Fibroblast of upper back skin (primary cell): ENCODE data around the gene ZNF280B.
"Not testable (repeated sequence)": the region's sequence is repeated elsewhere in the genome, so short reads cannot be mapped to it uniquely, and the experiment has no call there.

Source experiments
- DNase-seq: peaks from one replicate; pipeline ENCODE4 v3.0.0-alpha.2; 2013

Gene ZNF280B

GRCh38 chr22:22506736-22507135 lies 1.8 kb downstream of the ZNF280B start:
- DNase-seq, result no peak

DNA sequence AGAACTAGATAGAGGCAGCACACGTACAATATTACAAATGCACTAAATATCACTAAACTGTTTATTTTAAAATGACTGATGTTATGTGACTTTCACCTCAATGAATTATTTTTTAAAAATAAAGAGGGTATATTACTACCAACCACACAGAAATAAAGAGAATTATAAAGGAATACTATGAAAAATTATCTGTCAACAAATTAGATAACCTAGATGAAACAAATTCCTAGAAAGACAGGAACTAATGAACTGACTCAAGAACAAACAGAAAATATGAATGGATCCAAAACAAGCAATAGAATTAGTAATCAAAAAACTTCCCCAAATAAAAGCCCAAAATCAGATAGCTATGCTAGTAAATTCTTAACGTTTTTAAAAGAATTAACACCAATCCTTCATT lies 10.3 kb downstream of the ZNF280B start:
- no peak for DNase-seq

DNA sequence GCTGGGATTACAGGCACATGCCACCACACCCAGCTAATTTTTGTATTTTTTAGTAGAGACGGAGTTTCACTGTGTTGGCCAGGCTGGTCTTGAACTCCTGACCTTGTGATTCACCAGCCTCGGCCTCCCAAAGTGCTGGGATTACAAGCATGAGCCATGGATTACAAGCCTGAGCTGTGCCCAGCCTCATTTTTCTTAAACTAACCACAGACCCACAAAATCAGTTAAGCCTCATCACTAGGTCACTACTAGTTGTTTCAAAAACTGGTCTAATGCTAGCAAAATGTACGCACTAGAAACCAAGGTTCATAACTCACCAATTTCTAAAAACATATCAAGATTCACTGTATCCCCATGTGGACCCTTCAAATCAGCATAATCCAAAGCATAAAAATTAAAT lies 17.0 kb downstream of the ZNF280B start:
- not testable (repeated sequence) for DNase-seq

GRCh38 chr22:22488736-22489135 lies 19.8 kb downstream of the ZNF280B start:
- no peak for DNase-seq

- DNase-seq, result no peak
Observed at GRCh38 chr22:22487869-22488597, 20.5 kb downstream of the ZNF280B start.

DNA sequence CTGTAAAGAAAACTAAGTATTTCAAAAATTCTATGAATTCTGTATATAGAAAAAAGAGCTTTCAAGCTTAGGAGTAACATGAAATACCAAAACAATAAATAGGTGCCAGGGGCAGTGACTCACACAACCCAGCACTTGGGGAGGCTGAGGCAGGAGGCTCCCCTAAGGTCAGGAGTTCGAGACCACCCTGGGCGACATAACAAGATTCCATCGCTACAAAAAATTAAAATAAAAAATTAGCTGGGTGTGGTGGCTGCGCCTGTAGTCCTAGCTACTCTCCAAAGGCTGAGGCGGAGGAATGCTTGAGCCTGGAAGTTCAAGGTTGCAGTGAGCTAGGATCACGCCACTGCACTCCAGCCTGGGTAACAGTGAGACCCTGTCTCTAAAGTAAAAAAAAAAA lies 21.5 kb downstream of the ZNF280B start:
- no peak for DNase-seq

GRCh38 chr22:22486132-22486899 lies 22.2 kb downstream of the ZNF280B start:
- DNase-seq, result no peak

GRCh38 chr22:22485524-22485923 lies 23.0 kb downstream of the ZNF280B start:
- DNase-seq, result no peak

DNA sequence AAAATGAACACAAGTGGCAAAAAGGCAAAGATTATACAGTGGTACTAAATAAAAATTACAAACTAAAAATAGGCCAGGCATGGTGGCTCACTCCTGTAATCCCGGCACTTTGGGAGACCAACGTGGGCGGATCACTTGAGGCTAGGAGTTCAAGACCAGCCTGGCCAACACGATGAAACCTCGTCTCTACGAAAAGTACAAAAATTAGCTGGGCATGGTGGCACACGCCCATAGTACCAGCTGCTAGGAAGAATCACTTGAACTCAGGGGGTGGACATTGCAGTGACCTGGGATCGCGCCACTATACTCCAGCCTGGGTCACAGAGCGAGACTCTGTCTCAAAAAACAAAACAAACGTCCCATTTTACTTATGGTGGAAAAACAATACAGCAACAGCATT lies 24.5 kb downstream of the ZNF280B start:
- DNase-seq, result no peak

DNA sequence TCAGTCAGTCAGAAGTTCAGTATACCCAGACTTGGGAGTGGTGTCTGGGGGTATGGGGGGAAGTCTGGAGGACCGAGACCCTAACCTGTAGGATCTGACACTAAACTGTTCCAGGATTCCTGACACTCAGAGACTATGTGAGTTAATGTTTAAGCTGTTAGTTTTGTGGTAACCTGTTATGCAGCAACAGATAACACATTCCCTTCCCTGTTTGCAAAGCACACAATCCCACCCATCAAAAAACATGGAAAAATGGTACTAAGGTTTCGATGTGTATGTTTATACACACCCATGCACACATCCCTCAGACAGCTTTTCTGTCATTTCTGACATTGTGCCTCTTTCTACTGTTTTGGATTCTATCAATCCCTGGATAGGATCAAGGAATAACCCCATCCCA lies 27.6 kb downstream of the ZNF280B start:
- DNase-seq, result no peak

DNA sequence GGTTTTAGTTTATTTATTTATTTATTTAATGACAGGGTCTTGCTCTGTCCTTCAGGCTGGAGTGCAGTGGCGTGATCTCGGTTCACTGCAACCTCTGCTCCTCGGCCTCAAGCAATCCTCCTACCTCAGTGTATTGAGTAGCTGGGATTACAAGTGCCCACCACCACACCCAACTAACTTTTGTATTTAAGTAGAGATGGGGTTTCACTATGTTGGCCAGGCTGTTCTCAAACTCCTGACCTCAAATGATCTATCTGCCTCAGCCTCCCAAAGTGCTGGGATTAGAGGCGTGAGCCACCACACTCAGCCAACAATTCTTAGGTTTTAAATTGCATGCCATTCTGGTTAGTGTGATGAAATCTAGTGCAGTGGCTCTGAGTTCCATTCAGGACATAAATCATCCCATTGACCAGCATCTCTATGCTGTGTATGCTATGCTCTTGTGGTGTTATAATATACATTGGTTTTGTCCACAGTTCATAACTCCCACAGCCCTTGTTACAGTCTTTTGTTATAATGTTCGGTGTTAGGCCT lies 28.5 kb downstream of the ZNF280B start:
- peak; percentile 61 for DNase-seq

DNA sequence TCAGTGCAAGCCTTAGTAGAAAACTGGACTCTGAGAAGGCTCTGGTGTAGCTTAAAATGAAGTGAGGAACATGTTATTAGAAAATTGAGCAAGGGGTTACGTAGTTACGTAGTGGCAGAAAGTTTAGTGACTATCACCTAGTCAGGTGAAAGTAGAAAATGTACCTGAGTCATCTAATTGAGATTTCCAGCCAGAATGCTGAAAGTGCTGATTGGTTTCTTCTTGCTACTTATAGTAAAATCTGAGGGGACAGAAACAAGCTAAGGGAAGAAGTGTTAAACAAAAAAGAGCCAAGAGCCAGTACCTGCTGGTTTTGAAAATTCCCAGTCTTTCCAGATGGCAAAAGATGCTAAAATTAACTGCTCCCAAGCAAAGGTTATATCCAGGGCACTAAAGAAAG lies 29.4 kb downstream of the ZNF280B start:
- DNase-seq, result no peak

GRCh38 chr22:22478470-22478869 lies 30.1 kb downstream of the ZNF280B start:
- no peak for DNase-seq

GRCh38 chr22:22474733-22475132 lies 33.8 kb downstream of the ZNF280B start:
- DNase-seq, result no peak

- not testable (repeated sequence) for DNase-seq
Observed at GRCh38 chr22:22471104-22471503, 37.4 kb downstream of the ZNF280B start.

GRCh38 chr22:22469527-22469926 lies 39.0 kb downstream of the ZNF280B start:
- no peak for DNase-seq

DNA sequence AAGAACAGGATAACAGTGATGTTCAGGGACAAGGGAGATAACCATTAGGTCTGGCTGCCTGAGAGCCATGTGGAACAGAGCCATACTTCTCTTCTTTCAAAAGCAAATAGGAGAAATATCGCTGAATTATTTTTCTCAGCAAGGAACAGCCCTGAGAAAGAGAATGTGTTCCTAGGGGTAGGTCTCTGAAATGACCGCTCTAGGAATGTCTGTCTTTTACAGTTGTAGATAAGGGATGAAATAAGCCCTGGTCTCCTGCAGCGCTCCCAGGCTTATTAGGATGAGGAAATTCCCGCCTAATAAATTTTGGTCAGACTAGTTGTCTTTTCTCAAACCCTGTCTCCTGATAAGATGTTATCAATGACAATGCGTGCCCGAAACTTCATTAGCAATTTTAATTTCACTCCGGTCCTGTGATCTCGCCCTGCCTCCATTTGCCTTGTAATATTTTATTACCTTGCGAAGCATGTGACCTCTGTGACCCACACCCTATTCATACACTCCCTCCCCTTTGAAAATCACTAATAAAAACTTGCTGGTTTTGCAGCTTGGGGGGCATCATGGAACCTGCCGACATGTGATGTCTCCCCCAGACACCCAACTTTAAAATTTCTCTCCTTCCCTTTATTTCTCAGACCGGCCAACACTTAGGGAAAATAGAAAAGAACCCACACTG lies 39.6 kb downstream of the ZNF280B start:
- not testable (repeated sequence) for DNase-seq

GRCh38 chr22:22467112-22467511 lies 41.4 kb downstream of the ZNF280B start:
- DNase-seq, result no peak

GRCh38 chr22:22465782-22466181 lies 42.8 kb downstream of the ZNF280B start:
- DNase-seq, result no peak

- DNase-seq, result no peak
Observed at GRCh38 chr22:22465094-22465602, 43.4 kb downstream of the ZNF280B start.

GRCh38 chr22:22464541-22465054 lies 43.9 kb downstream of the ZNF280B start:
- DNase-seq, result no peak

- DNase-seq, result peak; percentile 60
Observed at GRCh38 chr22:22463855-22464540, 44.5 kb downstream of the ZNF280B start.
